ENCODE measurements around the gene PPIP5K2.

DNA sequence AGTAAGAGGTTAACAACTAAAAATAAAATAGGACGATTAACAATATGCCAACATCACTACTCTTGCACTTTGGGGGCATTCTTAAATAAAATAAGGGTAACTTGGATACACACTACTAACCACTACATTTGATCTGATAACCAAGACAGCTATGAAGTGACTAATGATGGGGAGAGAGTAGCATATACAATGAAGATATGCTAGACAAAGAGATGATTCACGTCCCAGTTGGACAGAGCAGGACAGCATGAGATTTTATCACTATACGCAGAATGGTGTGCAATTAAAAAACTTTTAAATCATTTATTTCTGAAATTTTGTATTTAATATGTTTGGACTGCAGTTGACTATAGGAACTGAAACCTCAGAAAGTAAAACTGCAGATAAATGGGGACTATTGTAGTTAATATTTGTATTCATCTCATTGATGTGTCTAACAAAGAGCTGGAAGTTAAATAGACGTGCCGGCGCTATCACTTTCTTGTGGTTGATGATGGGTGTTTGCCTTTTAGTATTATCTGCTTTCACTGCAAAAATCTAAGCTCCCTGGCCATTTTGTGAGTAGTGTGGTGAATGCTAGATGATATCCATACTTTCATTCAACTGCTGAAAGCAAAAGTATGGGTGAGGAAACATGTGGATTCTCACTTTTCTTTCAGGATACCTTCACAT lies 18.9 kb upstream of the PPIP5K2 start:
- TF ChIP-seq, protein P1, sequence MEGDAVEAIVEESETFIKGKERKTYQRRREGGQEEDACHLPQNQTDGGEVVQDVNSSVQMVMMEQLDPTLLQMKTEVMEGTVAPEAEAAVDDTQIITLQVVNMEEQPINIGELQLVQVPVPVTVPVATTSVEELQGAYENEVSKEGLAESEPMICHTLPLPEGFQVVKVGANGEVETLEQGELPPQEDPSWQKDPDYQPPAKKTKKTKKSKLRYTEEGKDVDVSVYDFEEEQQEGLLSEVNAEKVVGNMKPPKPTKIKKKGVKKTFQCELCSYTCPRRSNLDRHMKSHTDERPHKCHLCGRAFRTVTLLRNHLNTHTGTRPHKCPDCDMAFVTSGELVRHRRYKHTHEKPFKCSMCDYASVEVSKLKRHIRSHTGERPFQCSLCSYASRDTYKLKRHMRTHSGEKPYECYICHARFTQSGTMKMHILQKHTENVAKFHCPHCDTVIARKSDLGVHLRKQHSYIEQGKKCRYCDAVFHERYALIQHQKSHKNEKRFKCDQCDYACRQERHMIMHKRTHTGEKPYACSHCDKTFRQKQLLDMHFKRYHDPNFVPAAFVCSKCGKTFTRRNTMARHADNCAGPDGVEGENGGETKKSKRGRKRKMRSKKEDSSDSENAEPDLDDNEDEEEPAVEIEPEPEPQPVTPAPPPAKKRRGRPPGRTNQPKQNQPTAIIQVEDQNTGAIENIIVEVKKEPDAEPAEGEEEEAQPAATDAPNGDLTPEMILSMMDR (IDR thresholded peaks at IDR 0.05): no peak
- no peak for TF ChIP-seq POLR2A (IDR thresholded peaks at IDR 0.05)
